K562 (cell line): Measurements from ENCODE around the gene NINJ1. TPM values are rescaled to one million over a fixed set of nuclear protein-coding genes. Genes with fewer than 3 reads are reported as not detected.

Source experiments
- CBFA2T2 ChIP-seq: fragments of 450-650 bp; conservative IDR thresholded peaks from 2 replicates; pipeline ENCODE4 v1.6.1; 2017; ENCODE audit warnings: mild to moderate bottlenecking
- ESRRB ChIP-seq: fragments of 250-450 bp; sonication (Bioruptor Pico); IDR thresholded peaks from 2 replicates; pipeline ENCODE4 v1.5.0; 2020; ENCODE audit warnings: mild to moderate bottlenecking, moderate library complexity, borderline replicate concordance
- FOXA1 ChIP-seq: fragments of 450-650 bp; IDR thresholded peaks from 2 replicates; pipeline ENCODE4 v1.6.1; 2016; ENCODE audit warnings: mild to moderate bottlenecking, borderline replicate concordance
- HMBOX1 ChIP-seq: sonication (generic); IDR thresholded peaks from 2 replicates; pipeline ENCODE4 v1.6.1; 2016
- HMG20B ChIP-seq: fragments of 250-450 bp; sonication (Bioruptor Pico); IDR thresholded peaks from 2 replicates; pipeline ENCODE4 v1.5.0; 2021; ENCODE audit warnings: mild to moderate bottlenecking
- ILK ChIP-seq: fragments of 450-650 bp; IDR thresholded peaks from 2 replicates; pipeline ENCODE4 v1.6.1; 2016; ENCODE audit warnings: missing genetic modification characterization, low read depth, mild to moderate bottlenecking, missing compliant biosample characterization, moderate library complexity, borderline replicate concordance
- NEUROD1 ChIP-seq: fragments of 150-350 bp; IDR thresholded peaks from 2 replicates; pipeline ENCODE4 v1.6.1; 2014; ENCODE audit warnings: borderline replicate concordance, low read length, low read depth; ENCODE audit not compliant: partially characterized antibody
- NFYB ChIP-seq: IDR thresholded peaks from 2 replicates; pipeline ENCODE4 v1.6.1; 2011; ENCODE audit warnings: mild to moderate bottlenecking, moderate library complexity; ENCODE audit not compliant: insufficient read length; ENCODE audit errors: extremely low read depth
- NR2C1 ChIP-seq, 2 experiments: fragments of 450-650 bp; IDR thresholded peaks; 2 replicates each; pipeline ENCODE4 v1.6.1; 2017; ENCODE audit warnings: mild to moderate bottlenecking in 2 of 2, antibody characterized with exemption in 1 of 2, inconsistent platforms in 1 of 2, missing compliant biosample characterization in 1 of 2, missing genetic modification characterization in 1 of 2
- SMARCA4 ChIP-seq: fragments of 450-650 bp; IDR thresholded peaks from 2 replicates; pipeline ENCODE4 v1.6.1; 2016
- SRSF1 ChIP-seq: fragments of 200-400 bp; formaldehyde crosslinking; IDR thresholded peaks from 2 replicates; pipeline ENCODE4 v1.6.1; 2017; ENCODE audit warnings: mild to moderate bottlenecking, low read depth, low read length, moderate library complexity
- THAP12 ChIP-seq: fragments of 250-450 bp; sonication (Bioruptor Pico); IDR thresholded peaks from 2 replicates; pipeline ENCODE4 v1.9.0; 2021; ENCODE audit warnings: mild to moderate bottlenecking, inconsistent platforms
- ZBTB17 ChIP-seq: fragments of 450-650 bp; formaldehyde crosslinking; IDR thresholded peaks from 2 replicates; pipeline ENCODE4 v1.4.0; 2020; ENCODE audit warnings: mild to moderate bottlenecking
- ZBTB33 ChIP-seq: sonication (generic); formaldehyde crosslinking; IDR thresholded peaks from 2 replicates; pipeline ENCODE4 v1.8.1; 2023; ENCODE audit warnings: mild to moderate bottlenecking, missing genetic modification reagents
- ZBTB7A ChIP-seq: IDR thresholded peaks from 2 replicates; pipeline ENCODE4 v1.6.1; 2011; ENCODE audit warnings: low read depth, mild to moderate bottlenecking, low read length, moderate library complexity, borderline replicate concordance; ENCODE audit not compliant: control insufficient read depth
- ZHX1 ChIP-seq: fragments of 150-350 bp; conservative IDR thresholded peaks from 2 replicates; pipeline ENCODE4 v1.6.1; 2014; ENCODE audit warnings: low read length
- ZNF175 ChIP-seq: fragments of 200-800 bp; sonication (Bioruptor generic); IDR thresholded peaks from 2 replicates; pipeline ENCODE4 v1.6.1; 2016; ENCODE audit warnings: low read depth, mild to moderate bottlenecking, missing genetic modification characterization, missing compliant biosample characterization
- ZNF780A ChIP-seq: fragments of 250-450 bp; sonication (Bioruptor Pico); IDR thresholded peaks from 2 replicates; pipeline ENCODE4 v1.5.0; 2021; ENCODE audit warnings: mild to moderate bottlenecking
- polyA plus RNA-seq, 8 experiments: library from polyadenylated mRNA; depleted of rRNA in 4 of 8; stranded (reverse) in 5 of 8; unstranded in 3 of 8; fragments of >200 nt; fragmentation: Nextera tagmentation in 2 of 8; fragmentation: Illumina TruSeq in 1 of 8; extraction: Ambion mirVana in 2 of 8; extraction: Trizol in 1 of 8; gene quantifications; 2 replicates each; pipeline versions ENCODE4 v1.2.1 to v1.2.3, GENCODE V29; 2011 to 2014; ENCODE audit warnings: inconsistent platforms in 1 of 8, missing spikeins in 1 of 8
- total RNA-seq, 7 experiments: library from RNA; depleted of rRNA in 6 of 7; stranded (reverse); fragments of >200 nt in 6 of 7; fragmentation: Illumina TruSeq in 2 of 7; extraction: Trizol in 2 of 7; gene quantifications; 2 replicates each; pipeline versions ENCODE4 v1.2.1 to v1.2.3, GENCODE V29; 2011 to 2021; ENCODE audit warnings: low replicate concordance in 1 of 7

Gene NINJ1
- total and polyA plus RNA-seq, 9 of the 15 experiments (the other 6 are each of a cell fraction or from before 2014, with no cell fraction given): 0.13 to 8.4 (median 4.9) TPM

GRCh38 chr9:93095205-93096130, 38.6 kb downstream of the NINJ1 start (continued):
- TF ChIP-seq HMBOX1: no peak
- TF ChIP-seq SRSF1: no peak
- TF ChIP-seq ZHX1: no peak
- TF ChIP-seq ZNF780A (CRISPR knock-in tag): no peak
- no peak for TF ChIP-seq FOXA1
- no peak for TF ChIP-seq ESRRB
- no peak for TF ChIP-seq SMARCA4
- no peak for TF ChIP-seq NR2C1 (IDR thresholded peaks at IDR 0.05)
- peak; percentile 30; the same call in 1 of the 2 replicates for TF ChIP-seq NR2C1 (tag; IDR thresholded peaks at IDR 0.05)
- TF ChIP-seq ZBTB33 (CRISPR knock-in tag): no peak; the same call in 1 of the 2 replicates
- TF ChIP-seq ZBTB17 (CRISPR knock-in tag): peak; percentile 56; the same call in 1 of the 2 replicates
- no peak for TF ChIP-seq NEUROD1
- TF ChIP-seq THAP12 (CRISPR knock-in tag): peak; percentile 68
- TF ChIP-seq ZBTB7A: peak; percentile 84; the same call in 1 of the 2 replicates
- TF ChIP-seq NFYB: no peak
- TF ChIP-seq HMG20B (CRISPR knock-in tag): no peak
- TF ChIP-seq CBFA2T2: no peak
- TF ChIP-seq ZNF175 (CRISPR knock-in tag): no peak
- TF ChIP-seq ILK (tag): no peak
